Skin of body (tissue), 2 donors: Measurements from ENCODE around the gene SVOP. TPM values are rescaled to one million over a fixed set of nuclear protein-coding genes. Genes with fewer than 3 reads are reported as not detected.
"Not testable (repeated sequence)": the region's sequence is repeated elsewhere in the genome, so short reads cannot be mapped to it uniquely, and the experiment has no call there.

Source experiments
- DNase-seq: peaks from one replicate; lab custom pipeline; 2025; lab: John Stamatoyannopoulos, UW
- total RNA-seq: library from RNA; depleted of rRNA; stranded (reverse); fragments of >200 nt; gene quantifications from one replicate; pipeline ENCODE4 v1.2.3, GENCODE V29; 2014

Gene SVOP
- 0.30 TPM for total RNA-seq

GRCh38 chr12:109020796-109021380 is at the start of gene SVOP:
TSS of gene SVOP (minus strand) at chr12:109021068. CDS start at chr12:109020868, 200 bp downstream.
- DNase-seq: peak; percentile 31

- DNase-seq: no peak
Observed at GRCh38 chr12:109069307-109070271, 48.7 kb upstream of the SVOP start.

- no peak for DNase-seq
Observed at GRCh38 chr12:109065853-109066193, 45.0 kb upstream of the SVOP start.

- DNase-seq: no peak
Observed at GRCh38 chr12:109065154-109065852, 44.4 kb upstream of the SVOP start.

- no peak for DNase-seq
Observed at GRCh38 chr12:109064143-109064542, 43.3 kb upstream of the SVOP start.

GRCh38 chr12:109058773-109059172 is 37.9 kb upstream of the SVOP start:
- no peak for DNase-seq

- DNase-seq: no peak
Observed at GRCh38 chr12:109057376-109057775, 36.5 kb upstream of the SVOP start.

GRCh38 chr12:109056891-109057290 is 36.0 kb upstream of the SVOP start:
- no peak for DNase-seq

GRCh38 chr12:109054520-109054919 is 33.7 kb upstream of the SVOP start:
- DNase-seq: no peak

GRCh38 chr12:109054124-109054513 is 33.3 kb upstream of the SVOP start:
- DNase-seq: not testable (repeated sequence)

GRCh38 chr12:109053382-109054123 is 32.7 kb upstream of the SVOP start:
- no peak for DNase-seq

GRCh38 chr12:109052414-109053323 is 31.8 kb upstream of the SVOP start, which contains the start of gene USP30:
TSS of gene USP30 (plus strand) at chr12:109052576. CDS start at chr12:109052679, 103 bp downstream.
- peak; percentile 83 for DNase-seq

GRCh38 chr12:109052097-109052413 is 31.2 kb upstream of the SVOP start:
- no peak for DNase-seq

- DNase-seq: not testable (repeated sequence)
Observed at GRCh38 chr12:109049794-109050193, 28.9 kb upstream of the SVOP start.

- DNase-seq: not testable (repeated sequence)
Observed at GRCh38 chr12:109048706-109049105, 27.8 kb upstream of the SVOP start.

- no peak for DNase-seq
Observed at GRCh38 chr12:109047081-109047805, 26.4 kb upstream of the SVOP start.

GRCh38 chr12:109044241-109044640 is 23.4 kb upstream of the SVOP start:
- no peak for DNase-seq

GRCh38 chr12:109036975-109037374 is 16.1 kb upstream of the SVOP start:
- no peak for DNase-seq
